HG03469 (cell line): ENCODE measurements around the gene MT1G.
"Not testable (repeated sequence)": the region's sequence is repeated elsewhere in the genome, so short reads cannot be mapped to it uniquely, and the experiment has no call there.

Experiments
- ATAC-seq: cut with Tn5 transposase; IDR thresholded peaks from one replicate; pipeline ENCODE4 v1.9.1; 2021; ENCODE audit warnings: mild to moderate bottlenecking, moderate library complexity, moderate number of reproducible peaks; ENCODE audit not compliant: unreplicated experiment

The MT1G gene

DNA sequence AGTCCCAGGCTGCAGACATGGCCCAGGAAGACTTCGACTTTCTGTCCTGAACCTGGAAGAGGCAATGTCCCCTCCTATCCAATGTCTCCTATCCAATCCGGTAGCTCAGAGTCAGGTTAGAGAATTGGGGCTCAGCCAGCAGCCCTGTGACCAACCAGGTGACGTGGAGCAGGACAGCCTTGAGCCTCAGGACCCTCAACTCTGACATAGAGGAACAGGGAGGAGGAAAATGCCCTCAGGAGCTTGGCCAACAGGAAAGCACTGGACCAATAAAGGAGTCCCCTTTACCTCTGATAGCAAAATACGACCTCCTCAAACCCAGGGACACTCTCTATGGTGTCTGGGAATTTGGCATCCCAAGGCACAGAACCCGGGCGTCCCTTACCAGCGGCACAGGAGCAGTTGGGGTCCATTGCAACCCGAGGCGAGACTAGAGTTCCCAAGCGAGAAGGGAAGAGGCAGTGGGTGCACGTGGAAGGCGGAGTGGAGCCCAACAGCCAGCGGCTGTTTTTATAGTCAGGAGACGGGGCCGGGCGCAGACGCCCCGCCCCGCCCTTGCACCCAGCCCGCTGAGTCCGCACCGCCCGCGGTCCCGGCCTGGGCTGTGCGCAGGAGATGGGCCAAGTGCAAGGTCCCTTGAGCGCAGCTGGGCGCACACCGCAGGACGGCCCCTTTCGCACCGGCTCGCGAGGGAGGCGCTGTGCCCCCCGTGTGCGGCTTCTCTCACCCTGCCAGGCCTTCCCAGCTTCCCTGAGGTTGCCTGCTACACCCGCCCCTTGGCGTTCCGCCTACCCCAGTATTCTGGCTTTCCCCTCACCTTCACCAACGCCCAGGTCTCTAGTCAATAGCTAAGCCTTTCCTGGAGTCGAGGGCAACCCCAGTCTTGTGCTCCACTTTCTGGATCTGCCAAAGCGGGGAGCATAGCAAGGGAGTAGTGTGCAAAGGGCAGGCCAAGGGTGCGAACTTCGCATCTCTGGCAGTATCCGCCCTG is at the start of gene MT1G:
MT1G (minus strand) TSS at position 485 of the 991 bp plus-strand sequence; CDS start at position 413, 72 bp downstream.
- ATAC-seq, result no peak

- ATAC-seq, result not testable (repeated sequence)
Observed at GRCh38 chr16:56717532-56717931, 49.7 kb upstream of the MT1G start.

DNA sequence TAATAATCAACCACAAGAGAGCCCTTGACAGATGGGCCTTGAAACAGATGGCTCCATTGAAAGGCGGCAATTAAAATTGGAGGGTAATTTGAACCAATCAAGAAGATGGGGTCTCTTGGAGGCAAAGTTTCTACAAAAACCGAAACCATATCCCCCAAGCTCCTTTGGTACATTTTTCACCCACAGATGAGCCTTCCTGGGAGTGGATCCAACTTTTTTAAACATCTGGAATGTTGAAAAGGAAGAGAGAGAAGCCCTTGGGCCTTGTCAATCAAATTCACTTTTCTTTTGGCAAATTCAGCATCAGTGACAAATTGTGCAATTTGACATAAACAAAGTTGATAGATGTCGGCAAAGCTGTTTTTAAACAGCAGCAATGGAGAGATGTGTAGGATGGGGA is 48.9 kb upstream of the MT1G start:
- ATAC-seq, result no peak

DNA sequence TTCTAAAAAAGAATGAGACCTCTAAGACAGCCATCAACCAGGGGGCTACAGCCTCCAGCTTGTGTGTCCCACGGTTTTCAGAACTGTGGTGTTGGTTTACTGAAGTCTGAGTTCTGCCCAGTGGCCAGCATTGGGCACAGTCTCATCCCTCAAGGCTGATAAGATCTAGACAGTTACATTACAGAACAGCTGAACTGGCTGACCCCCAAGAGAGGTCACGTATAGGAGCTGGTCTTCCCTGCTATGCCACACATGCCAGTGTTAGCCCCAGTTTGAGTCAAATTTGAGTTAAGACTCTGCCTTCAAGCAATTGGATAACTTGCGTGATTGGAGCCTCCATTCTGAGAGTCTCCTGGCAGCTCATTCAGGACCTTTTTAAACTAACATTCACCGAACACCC is 47.3 kb upstream of the MT1G start:
- ATAC-seq, result no peak

GRCh38 chr16:56713794-56714193 is 45.9 kb upstream of the MT1G start:
- no peak for ATAC-seq

GRCh38 chr16:56711862-56712261 is 44.0 kb upstream of the MT1G start:
- ATAC-seq, result no peak

GRCh38 chr16:56710181-56710737 is 42.4 kb upstream of the MT1G start:
- no peak for ATAC-seq

- ATAC-seq, result no peak
Observed at GRCh38 chr16:56709443-56710040, 41.7 kb upstream of the MT1G start.

- no peak for ATAC-seq
Observed at GRCh38 chr16:56708525-56709442, 40.9 kb upstream of the MT1G start.

DNA sequence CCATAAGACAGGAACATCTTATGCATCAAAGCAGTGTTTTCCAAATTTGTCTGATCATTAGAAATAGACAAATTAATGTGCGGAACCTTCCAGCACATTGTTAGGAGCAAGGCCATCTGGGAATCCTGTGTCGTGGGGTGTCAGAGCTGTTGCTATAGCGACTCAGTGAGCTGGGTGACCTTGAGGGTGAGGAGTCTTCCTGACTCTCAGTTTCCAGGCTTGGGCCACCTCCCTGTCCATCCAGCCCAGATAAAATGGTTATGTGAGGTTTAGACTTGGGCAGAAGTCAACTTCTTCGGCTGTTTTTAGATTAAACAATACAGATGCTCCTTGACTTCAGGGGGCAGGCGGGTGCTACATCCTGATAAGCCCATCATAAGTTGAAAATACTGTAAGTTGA is 35.0 kb upstream of the MT1G start:
- ATAC-seq, result no peak

DNA sequence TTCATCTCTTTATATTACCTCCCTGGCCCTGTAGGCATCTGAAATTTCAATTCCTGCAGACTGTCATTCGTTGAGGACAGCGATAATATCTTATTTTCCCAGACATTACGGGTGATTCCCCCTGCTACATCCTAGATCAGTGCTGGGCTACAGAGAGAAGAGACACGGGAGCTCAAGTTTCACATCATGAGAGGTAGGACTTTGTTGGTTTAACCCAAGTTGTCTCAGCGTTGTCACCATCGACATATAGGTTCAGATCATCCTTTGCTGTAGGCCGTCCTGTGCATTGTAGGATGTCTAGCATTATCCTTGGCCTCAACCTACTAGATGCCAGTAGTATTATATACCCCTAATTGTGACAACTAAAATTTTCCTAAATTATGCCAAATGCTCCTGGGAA is 33.7 kb upstream of the MT1G start:
- ATAC-seq, result no peak

DNA sequence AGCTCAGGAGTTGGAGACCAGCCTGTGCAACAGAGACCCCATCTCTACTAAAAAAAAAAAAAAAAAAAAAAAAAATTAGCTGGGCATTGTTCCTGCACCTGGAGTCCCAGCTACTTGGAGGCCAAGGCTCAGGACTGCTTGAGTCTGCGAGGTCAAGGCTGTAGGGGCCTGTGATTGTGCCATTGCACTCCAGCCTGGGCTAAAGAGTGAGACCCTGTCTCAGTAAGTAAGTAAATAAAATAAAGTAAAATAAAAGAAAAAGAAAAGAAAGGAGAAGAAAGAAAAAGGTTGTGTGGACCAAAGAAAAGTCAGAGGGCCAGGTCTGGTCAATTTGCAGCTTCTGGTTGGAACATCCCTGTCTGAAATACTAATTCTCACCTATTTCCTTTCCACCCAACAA is 32.8 kb upstream of the MT1G start:
- ATAC-seq, result no peak

DNA sequence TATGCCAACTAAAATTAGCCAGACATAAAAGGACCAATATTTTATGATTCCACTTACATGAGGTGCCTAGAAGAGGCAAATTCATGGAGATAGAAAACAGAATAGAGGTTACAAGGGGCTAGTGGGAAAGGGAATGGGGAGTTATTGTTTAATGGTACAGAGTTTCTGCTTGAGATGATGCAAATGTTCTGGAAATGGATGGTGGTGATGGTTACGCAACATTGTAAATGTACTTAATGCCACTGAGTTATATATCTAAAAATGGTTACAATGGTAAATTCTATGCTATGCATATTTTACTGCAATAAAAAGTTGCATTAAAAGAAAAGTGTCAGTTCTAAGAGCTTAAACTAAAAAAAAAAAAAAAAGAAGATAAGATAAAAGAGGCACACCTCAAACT is 32.3 kb upstream of the MT1G start:
- ATAC-seq, result no peak

DNA sequence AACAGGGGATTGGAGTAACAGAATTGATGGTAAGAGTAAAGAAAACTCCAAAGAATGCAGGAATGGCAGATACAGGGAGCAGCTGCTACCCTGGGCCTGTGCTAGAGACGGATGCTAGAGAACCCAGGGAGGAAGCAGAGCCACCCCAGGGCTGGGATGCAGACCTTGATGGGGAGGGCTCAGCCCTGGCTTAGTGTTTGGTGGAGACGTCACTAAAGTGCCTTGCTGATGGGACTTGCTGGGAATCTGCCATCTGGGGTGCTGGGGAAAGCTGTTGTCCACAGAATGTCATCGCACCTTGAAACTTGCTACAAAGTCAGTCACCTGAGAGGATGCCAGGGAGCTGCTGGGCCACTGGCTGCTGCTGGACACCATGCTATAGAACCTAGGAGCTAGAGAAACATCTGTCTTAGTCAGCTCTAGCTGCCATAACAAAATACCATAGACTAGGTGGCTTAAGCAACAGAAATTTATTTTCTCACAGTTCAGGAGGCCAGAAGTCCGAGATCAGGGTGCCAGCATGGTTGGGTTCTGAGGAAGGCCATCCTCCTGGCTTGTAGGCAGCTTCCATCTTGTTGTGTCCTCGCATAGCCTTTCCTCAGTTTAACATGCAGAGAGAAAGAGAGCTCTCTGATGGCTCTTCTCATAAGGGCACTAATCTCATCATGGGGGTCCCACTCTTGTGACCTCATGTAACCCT is 29.7 kb upstream of the MT1G start:
- no peak for ATAC-seq

GRCh38 chr16:56695246-56695645 is 27.4 kb upstream of the MT1G start:
- no peak for ATAC-seq

GRCh38 chr16:56691885-56692284 is 24.0 kb upstream of the MT1G start:
- ATAC-seq, result no peak

GRCh38 chr16:56690420-56691122 is 22.7 kb upstream of the MT1G start:
- no peak for ATAC-seq

GRCh38 chr16:56689171-56689570 is 21.3 kb upstream of the MT1G start:
- ATAC-seq, result no peak

- ATAC-seq, result no peak
Observed at GRCh38 chr16:56688762-56689161, 20.9 kb upstream of the MT1G start.

GRCh38 chr16:56686758-56687157 is 18.9 kb upstream of the MT1G start:
- ATAC-seq, result no peak
